HPDE6-E6E7 (cell line): ENCODE data around the gene SMC4.
"Not testable (repeated sequence)": the region's sequence is repeated elsewhere in the genome, so short reads cannot be mapped to it uniquely, and the experiment has no call there.

ENCODE experiments used
- DNase-seq: peaks from one replicate; pipeline ENCODE4 v3.0.0; 2011; ENCODE audit warnings: missing footprints; ENCODE audit errors: extremely low spot score

The SMC4 gene

GRCh38 chr3:160399125-160400029 lies at the start of gene SMC4, which contains the start of gene IFT80:
Gene SMC4 (plus strand): TSS chr3:160399650. CDS start chr3:160400827, 1,177 bp downstream.
Gene IFT80 (minus strand): TSS chr3:160399225. CDS start chr3:160384600, 14,625 bp downstream.
- peak; percentile 89 for DNase-seq

DNA sequence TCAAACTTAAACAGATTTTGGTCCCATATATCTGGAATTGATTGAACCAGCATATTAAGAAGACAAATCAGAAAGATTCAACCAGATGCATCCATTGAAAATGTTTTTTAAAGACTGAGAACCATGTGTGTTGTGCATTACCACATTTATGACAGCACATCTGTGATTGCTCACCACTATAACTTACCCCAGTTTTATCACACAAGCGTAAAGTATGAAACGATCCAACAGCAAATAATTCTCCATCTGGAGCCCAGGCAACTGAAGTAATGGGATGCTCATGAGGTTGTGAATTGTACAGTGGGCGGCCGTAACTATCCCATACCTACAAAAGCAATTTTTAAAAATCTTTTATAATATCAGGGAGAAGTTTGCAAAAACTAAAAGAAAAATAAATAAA lies 43.6 kb upstream of the SMC4 start:
- DNase-seq, result no peak

GRCh38 chr3:160362896-160363295 lies 36.6 kb upstream of the SMC4 start:
- not testable (repeated sequence) for DNase-seq

GRCh38 chr3:160365869-160366522 lies 33.5 kb upstream of the SMC4 start:
- no peak for DNase-seq

DNA sequence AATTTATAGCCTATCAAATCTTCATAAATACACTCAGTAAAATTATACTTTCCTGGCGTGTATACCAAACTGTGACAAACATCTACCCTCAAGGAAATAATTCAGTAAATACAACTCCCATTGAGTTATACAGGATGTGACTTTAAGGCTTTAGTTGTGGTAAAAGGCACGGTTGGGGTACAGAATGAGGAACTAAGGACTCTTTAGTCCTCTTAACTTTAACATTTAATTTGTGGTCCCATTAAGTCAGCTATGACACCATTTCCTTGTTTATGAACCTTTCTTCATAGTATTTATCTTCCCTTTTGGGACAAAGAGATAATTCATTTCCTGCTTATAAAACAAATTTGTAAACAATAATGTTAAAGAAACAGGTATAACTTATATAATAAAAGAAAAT lies 30.6 kb upstream of the SMC4 start:
- no peak for DNase-seq

GRCh38 chr3:160369784-160370183 lies 29.7 kb upstream of the SMC4 start:
- no peak for DNase-seq

- no peak for DNase-seq
Observed at GRCh38 chr3:160370987-160371857, 28.2 kb upstream of the SMC4 start.

- DNase-seq, result no peak
Observed at GRCh38 chr3:160372780-160373179, 26.7 kb upstream of the SMC4 start.

GRCh38 chr3:160373655-160374054 lies 25.8 kb upstream of the SMC4 start:
- DNase-seq, result no peak

DNA sequence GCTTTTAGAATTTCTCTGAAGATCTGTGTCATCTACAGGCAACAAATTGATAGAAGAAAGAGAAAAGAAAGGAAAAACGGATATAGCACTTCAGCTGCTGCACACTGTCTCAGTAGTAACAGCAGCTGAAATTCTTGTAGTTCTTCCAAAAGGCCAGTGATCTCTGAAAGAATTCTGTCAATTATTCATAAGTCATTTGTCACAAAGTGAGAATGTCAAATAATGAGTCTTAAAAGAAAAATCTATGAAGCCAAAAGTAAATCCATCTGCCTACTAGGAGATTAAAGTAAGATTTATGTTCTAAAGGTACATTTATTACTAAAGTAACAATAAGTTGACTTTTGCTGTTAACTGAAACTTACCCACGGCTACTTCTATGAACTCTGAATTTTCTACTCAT lies 25.0 kb upstream of the SMC4 start:
- DNase-seq, result no peak

DNA sequence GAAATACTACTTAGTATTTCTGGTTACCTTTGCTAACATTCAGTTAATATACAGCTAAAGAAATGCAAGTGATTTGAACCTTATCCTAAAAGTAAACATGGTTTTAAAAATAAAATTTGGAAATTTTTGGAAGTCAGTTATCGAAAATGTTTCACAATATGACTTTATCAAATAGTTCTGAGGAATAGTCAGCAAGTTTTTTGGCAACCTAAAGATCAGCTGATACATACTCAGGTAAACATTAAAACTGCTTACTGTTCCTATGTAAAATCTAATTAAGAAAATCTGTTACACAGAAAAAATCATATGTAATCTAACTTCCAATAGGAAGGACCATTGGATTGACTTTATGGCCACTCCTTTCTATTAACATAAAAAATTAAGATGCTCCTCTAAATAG lies 24.5 kb upstream of the SMC4 start:
- DNase-seq, result no peak

GRCh38 chr3:160376681-160377080 lies 22.8 kb upstream of the SMC4 start:
- no peak for DNase-seq

DNA sequence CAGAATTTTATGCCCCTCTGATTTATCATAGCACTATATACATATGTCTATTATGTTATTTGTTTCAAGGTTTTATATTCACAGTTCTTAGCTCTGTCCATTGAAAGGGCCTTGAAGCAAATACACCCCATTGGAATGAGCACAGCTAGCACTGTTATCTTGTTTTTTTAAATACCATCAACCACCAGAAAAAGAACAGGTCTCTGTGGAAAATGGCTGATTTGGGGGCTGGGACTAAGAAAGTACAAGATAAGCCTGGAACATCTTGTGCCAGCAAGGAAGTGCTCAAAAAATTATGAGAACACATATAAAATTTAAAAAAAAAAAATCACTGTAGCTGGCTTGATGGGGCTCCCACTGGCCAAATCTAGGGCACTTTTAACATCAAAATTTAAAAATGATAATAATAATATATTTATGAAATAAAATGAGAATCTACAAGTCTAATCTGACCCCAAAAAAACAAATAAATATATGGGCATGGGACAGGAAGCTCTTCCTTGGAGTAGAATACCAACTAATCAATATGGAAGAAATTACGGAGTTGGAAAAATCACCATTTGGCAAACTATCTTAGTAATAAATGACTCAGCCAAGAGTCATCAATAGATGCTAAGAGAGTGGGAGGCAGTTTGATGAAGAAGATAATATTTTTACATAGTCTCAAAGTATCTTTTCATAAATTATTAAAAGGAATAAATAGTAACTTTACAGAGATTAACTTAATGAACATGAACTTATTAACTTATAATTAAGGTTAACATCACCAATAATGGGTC lies 20.9 kb upstream of the SMC4 start:
- no peak for DNase-seq

DNA sequence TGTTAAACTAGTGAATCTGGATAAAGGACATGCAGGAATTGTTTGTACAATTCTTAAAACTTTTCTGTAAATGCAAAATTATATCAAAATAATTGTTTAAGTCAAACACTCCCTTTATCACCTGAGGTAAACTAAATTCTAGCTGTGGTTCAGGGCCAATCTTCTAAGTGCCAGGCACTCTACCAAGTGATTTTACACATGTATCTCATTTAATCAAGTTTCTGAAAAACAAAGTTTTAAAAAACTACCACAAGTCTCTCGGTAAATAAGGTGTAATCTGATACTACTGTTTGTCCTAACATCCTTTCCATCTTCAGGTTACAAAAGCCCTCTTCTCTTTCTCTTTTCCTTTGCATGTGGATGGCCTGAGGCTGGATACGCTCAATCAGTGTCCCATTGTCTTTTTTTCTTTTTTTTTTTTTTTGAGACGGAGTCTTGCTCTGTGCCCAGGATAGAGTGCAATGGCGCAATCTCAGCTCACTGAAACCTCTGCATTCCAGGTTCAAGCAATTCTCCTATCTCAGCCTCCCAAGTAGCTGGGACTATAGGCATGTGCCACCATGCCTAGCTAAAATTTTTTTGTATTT lies 19.7 kb upstream of the SMC4 start:
- DNase-seq, result no peak

DNA sequence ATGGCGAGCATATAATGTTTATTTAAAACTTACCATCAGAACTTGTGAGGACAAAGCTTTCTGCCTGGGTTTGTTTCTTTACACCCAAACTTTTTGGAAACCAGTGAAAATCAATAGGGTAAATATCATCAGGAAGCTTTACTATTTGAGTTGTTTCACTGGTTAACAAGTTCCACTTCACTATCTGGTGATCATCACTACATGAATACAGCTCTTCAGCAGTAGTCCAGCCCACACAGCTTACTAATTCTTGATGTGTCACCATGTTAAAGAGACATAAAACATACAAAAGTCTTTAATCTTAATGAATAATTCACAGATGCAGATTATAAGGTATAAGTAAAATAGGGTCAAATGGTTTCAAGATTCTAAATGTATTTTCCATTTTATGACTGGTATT lies 18.0 kb upstream of the SMC4 start:
- DNase-seq, result no peak

- no peak for DNase-seq
Observed at GRCh38 chr3:160384639-160385318, 14.7 kb upstream of the SMC4 start.

DNA sequence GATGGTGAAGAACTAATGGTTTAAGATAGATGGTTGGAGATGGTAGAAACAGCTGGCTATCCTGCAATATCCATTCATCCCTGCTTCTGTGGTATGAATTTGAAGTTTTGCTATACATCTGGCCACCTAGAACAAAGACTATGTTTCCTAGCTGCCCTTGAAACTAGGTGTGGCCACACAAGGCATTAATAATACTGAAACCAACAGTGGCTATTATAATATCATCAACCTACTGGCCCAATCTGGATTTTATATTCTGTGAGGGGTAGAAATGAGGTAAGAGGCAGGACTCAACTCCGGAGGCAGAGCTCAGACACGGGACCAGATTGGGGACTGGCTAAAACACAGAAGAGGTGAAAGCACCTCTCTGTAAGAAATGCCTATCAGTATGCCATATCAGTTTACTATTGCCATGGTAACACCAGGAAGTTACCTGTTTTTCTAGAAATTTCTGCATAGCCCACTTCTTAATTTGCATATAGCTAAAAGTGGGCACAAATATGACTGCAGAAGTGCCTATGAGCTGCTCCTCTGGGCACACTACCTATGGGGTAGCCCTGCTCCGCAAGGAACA lies 8.8 kb upstream of the SMC4 start:
- DNase-seq, result no peak

DNA sequence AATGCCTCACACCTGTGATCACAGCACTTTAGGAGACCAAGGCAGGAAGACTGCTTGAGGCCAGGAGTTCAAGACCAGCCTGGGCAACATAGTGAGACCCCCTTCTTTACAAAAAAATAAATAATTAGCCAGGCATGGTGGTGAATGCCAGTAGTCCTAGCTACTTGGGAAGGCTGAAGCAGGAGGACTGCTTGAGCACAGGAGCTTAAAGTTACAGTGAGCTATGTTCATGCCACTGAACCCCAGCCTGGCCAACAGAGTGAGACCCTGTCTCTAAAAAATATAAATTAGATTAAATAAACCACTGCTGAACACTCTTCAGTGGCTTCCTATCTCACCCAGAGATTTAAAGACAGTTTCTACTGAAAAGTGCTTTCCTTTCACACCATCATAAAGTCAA lies 6.7 kb upstream of the SMC4 start:
- no peak for DNase-seq

- no peak for DNase-seq
Observed at GRCh38 chr3:160393346-160394008, 6.0 kb upstream of the SMC4 start.
